Subcutaneous adipose tissue (tissue), 4 donors: ENCODE measurements around the gene PPARGC1A. TPM values are rescaled to one million over a fixed set of nuclear protein-coding genes. Genes with fewer than 3 reads are reported as not detected.

Source experiments
- CTCF ChIP-seq: fragments of 450-650 bp; IDR thresholded peaks from one replicate; pipeline ENCODE4 v1.5.1; 2016; ENCODE audit warnings: low read depth, mild to moderate bottlenecking, control low read depth, antibody characterized with exemption, moderate library complexity
- total RNA-seq, 4 donors: library from RNA; depleted of rRNA; stranded (reverse); fragments of >200 nt; gene quantifications; one replicate each; pipeline ENCODE4 v1.1.0, GENCODE V29; 2016

PPARGC1A gene
- total RNA-seq, 4 donors from 2014 or later = 4.2 to 15.3 (median 4.7) TPM

- TF ChIP-seq CTCF = no peak
Observed at GRCh38 chr4:23931489-23931830, 41.6 kb upstream of the PPARGC1A start.

GRCh38 chr4:23930750-23931488, 41.1 kb upstream of the PPARGC1A start:
- no peak for TF ChIP-seq CTCF

GRCh38 chr4:23929248-23929647, 39.4 kb upstream of the PPARGC1A start:
- no peak for TF ChIP-seq CTCF

GRCh38 chr4:23924556-23924955, 34.7 kb upstream of the PPARGC1A start:
- no peak for TF ChIP-seq CTCF

GRCh38 chr4:23923840-23924239, 34.0 kb upstream of the PPARGC1A start:
- TF ChIP-seq CTCF = no peak

GRCh38 chr4:23923141-23923540, 33.3 kb upstream of the PPARGC1A start:
- TF ChIP-seq CTCF = no peak

GRCh38 chr4:23922541-23923111, 32.8 kb upstream of the PPARGC1A start:
- no peak for TF ChIP-seq CTCF
